Activated CD4-positive, alpha-beta T cell treated with anti-CD3 and anti-CD28 coated beads for 36 hours (primary cell): ENCODE data around the gene IRF1. TPM values are rescaled to one million over a fixed set of nuclear protein-coding genes. Genes with fewer than 3 reads are reported as not detected.
"Not testable (repeated sequence)": the region's sequence is repeated elsewhere in the genome, so short reads cannot be mapped to it uniquely, and the experiment has no call there.

Source experiments
- ATAC-seq: fragments of 200-7000 bp; cut with Tn5 transposase; one replicate; pipeline ENCODE4 v1.10.0; 2021; ENCODE audit warnings: mild to moderate bottlenecking, moderate library complexity
- CTCF ChIA-PET: fragments of 350-600 bp; sonication (Branson Sonifier 250); formaldehyde crosslinking; loops from one replicate; lab custom pipeline; 2021; ENCODE audit warnings: antibody characterized with exemption; lab: Charles Lee
- POLR2A ChIA-PET: fragments of 350-600 bp; sonication (Branson Sonifier 250); formaldehyde crosslinking; loops from one replicate; lab custom pipeline; 2021; ENCODE audit warnings: antibody characterized with exemption, inconsistent platforms; lab: Charles Lee
- DNase-seq: peaks from one replicate; pipeline ENCODE4 v3.0.0-alpha.2; 2020
- H3K27ac Mint-ChIP-seq: one replicate; pipeline ENCODE4 v1.8.0; 2021; ENCODE audit warnings: mixed read lengths
- H3K27me3 Mint-ChIP-seq: one replicate; pipeline ENCODE4 v1.8.0; 2021; ENCODE audit warnings: mixed read lengths
- H3K36me3 Mint-ChIP-seq: one replicate; pipeline ENCODE4 v1.8.0; 2021; ENCODE audit warnings: low read depth, mixed read lengths
- H3K4me1 Mint-ChIP-seq: one replicate; pipeline ENCODE4 v1.8.0; 2021; ENCODE audit warnings: mixed read lengths
- H3K4me3 Mint-ChIP-seq: one replicate; pipeline ENCODE4 v1.8.0; 2021; ENCODE audit warnings: mild to moderate bottlenecking, moderate library complexity, mixed read lengths
- H3K9me3 Mint-ChIP-seq: one replicate; pipeline ENCODE4 v1.8.0; 2021; ENCODE audit warnings: low read depth, mixed read lengths
- intact Hi-C, 2 experiments: fragments of 100-400 bp; cut with DNase I in 1 of 2; cut with micrococcal nuclease in 1 of 2; formaldehyde crosslinking; loops; one replicate each; pipeline versions ENCODE4 v1.14.2 to v1.15.1; 2022 to 2024; cut with DNase I, micrococcal nuclease
- total RNA-seq, 2 experiments: library from RNA; stranded (reverse); gene quantifications; one replicate each; pipeline ENCODE4 v1.2.3, GENCODE V29; 2021

Gene IRF1
- total RNA-seq, 2 experiments from 2014 or later = 121 to 130 TPM

DNA sequence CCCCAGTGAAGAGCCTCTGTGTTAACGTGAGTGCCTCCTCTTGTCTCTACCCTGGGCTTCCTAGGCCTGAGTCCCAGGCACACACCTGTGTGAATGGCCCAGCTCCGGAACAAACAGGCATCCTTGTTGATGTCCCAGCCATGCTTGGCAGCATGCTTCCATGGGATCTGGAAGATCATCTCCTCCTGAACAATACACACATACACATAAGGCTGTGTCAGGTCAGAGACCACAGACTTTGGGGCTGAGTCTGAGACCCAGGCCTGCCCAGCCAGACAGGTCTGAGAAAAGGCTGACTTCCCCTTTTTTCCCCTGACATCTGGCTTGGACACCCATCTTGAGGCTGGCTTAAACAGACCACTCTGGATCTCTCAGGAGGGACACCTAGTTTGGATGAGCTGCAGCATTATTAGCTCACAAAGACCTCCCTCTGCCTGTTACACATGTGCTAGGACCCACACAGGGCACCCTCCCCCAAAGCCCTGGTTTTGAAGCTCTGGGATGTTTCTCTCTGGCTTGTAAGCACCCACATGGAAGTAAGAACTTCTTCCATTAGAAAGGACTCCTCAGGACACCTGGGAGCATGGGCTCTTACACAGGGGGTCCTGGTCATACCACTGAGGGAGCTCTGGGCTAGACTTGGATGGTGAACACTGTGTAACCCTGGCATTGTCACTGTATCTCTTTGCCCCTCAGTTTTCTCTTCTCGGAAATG is 2.6 kb downstream of the IRF1 start:
- CTCF ChIA-PET = interaction anchor here (0.8 to 4.9 kb wide), 9 partner anchors 8 to 102 kb away, joined by 3 to 25 read pairs (median 4); no protein-coding TSS in a partner anchor
- no peaks in the 10 kb centered on the region for H3K27me3 Mint-ChIP-seq
- peaks cover 62% of the 10 kb centered on the region for H3K4me1 Mint-ChIP-seq
- intact Hi-C loops = loop anchor here in 1 of 2 experiments (2.0 kb wide), 1 partner anchor 21 kb away; no protein-coding TSS in a partner anchor
- POLR2A ChIA-PET = interaction anchor here (0.9 to 9.5 kb wide), 19 partner anchors 9 to 386 kb away, joined by 3 to 130 read pairs (median 6); no protein-coding TSS in a partner anchor
- peak overlapping the region; percentile 92 for H3K27ac Mint-ChIP-seq
- no peak for DNase-seq
- H3K4me3 Mint-ChIP-seq = peak overlapping the region; percentile 96
- no peaks in the 10 kb centered on the region for H3K9me3 Mint-ChIP-seq
- ATAC-seq = no peak
- peaks cover 71% of the 10 kb centered on the region for H3K36me3 Mint-ChIP-seq

DNA sequence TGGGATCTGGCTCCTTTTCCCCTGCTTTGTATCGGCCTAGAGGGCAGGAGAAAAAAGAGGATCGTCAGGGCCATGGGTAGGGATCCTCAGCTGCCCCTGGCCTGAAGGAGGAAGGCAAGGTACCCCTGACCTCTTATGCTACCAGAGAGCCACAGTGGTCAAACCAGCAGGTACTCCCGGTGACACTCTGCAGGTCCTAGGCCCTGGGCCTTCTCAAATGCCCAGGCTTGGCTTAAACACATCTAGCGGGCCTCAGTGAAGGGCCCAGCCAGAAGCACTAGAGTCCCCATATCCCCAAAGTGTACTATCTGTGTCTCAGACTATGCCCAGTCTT is 3.5 kb downstream of the IRF1 start:
- POLR2A ChIA-PET = interaction anchor here (1.0 to 9.5 kb wide), 11 partner anchors 8 to 95 kb away, joined by 3 to 130 read pairs (median 7); no protein-coding TSS in a partner anchor
- Mint-ChIP-seq H3K36me3 (peaks cover 75% of the 10 kb centered on the region), H3K27ac (peak overlapping the region; percentile 92), H3K27me3 (no peaks in the 10 kb centered on the region), H3K9me3 (no peaks in the 10 kb centered on the region), H3K4me3 (peak overlapping the region; percentile 96), H3K4me1 (peaks cover 58% of the 10 kb centered on the region)
- intact Hi-C loops = no loop called here
- DNase-seq (no peak), ATAC-seq (no peak)
- CTCF ChIA-PET = interaction anchor here (0.6 to 4.9 kb wide), 5 partner anchors 7 to 101 kb away, joined by 3 to 25 read pairs (median 4); no protein-coding TSS in a partner anchor

DNA sequence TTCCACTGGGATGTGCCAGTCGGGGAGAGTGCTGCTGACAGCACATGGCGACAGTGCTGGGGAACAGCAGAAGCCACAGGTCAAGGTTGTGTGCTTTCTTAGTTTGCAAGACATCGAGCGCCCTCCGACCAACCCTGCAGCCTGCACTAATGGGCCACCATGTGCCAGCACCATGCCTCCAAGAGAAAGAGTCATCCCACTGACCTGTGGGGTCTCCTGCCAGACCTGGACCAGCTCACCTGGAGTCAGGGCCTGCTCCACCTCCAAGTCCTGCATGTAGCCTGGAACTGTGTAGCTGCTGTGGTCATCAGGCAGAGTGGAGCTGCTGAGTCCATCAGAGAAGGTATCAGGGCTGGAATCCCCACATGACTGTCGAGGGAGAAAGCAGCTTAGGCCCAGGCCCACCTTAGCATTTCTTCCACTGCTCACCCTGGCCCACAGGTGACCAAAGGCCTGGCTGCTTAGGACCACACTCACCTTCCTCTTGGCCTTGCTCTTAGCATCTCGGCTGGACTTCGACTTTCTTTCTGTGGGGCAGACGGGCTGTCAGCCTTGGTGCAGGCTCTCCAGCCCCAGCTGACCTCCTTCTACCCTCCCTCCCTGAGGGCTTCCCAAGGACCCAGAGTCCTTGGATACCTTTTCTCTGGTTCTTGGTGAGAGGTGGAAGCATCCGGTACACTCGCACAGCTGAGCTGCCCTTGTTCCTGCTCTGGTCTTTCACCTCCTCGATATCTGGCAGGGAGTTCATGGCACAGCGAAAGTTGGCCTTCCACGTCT is 4.1 kb downstream of the IRF1 start:
- peaks cover 54% of the 10 kb centered on the region for H3K4me1 Mint-ChIP-seq
- H3K36me3 Mint-ChIP-seq = peaks cover 75% of the 10 kb centered on the region
- DNase-seq (no peak), ATAC-seq (no peak)
- ChIA-PET POLR2A (interaction anchor here (0.7 to 9.5 kb wide), 7 partner anchors 12 to 298 kb away, joined by 3 to 130 read pairs (median 8); no protein-coding TSS in a partner anchor), CTCF (interaction anchor here (0.6 to 4.9 kb wide), 3 partner anchors 7 to 99 kb away, joined by 3 to 25 read pairs (median 3); no protein-coding TSS in a partner anchor)
- H3K4me3 Mint-ChIP-seq = peak overlapping the region; percentile 96
- intact Hi-C loops = no loop called here
- no peaks in the 10 kb centered on the region for H3K9me3 Mint-ChIP-seq
- H3K27ac Mint-ChIP-seq = peak overlapping the region; percentile 92
- no peaks in the 10 kb centered on the region for H3K27me3 Mint-ChIP-seq

DNA sequence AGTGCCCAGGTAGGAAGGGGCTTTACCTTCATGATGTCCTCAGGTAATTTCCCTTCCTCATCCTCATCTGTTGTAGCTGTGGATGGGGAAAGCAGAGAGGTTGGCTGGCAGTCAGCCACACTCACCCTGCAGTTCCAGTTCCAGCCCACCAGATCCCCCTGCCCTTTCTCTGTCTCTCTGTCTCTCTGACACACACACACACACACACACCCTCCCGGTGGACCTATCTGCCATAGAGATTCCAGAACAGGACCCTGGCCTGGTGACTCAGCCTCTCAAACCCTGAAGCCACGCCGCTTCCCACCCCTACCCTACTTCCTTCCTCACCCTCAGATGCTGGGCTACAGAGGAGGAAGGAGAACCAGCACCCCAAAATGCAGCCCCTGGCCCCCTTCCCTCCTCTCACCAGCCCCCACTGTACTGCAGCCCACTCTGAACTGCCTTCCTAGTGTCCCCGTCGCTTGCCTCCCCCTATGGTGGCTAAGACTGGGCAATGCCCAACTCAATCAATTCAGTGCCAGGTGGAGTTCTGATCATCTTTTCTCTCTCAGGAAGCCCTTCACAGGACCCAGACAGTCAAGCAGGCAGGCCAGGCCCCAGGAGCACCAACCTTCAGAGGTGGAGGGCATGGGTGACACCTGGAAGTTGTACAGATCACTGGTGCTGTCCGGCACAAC is 4.8 kb downstream of the IRF1 start:
- Mint-ChIP-seq H3K27me3 (no peaks in the 10 kb centered on the region), H3K36me3 (peaks cover 77% of the 10 kb centered on the region), H3K4me1 (peaks cover 58% of the 10 kb centered on the region), H3K9me3 (no peaks in the 10 kb centered on the region), H3K4me3 (peak overlapping the region; percentile 96), H3K27ac (peak overlapping the region; percentile 92)
- ATAC-seq (no peak), DNase-seq (peak; percentile 28)
- intact Hi-C loops = no loop called here
- ChIA-PET CTCF (interaction anchor here (0.8 to 1.8 kb wide), 3 partner anchors 13 to 60 kb away, joined by 4 read pairs; no protein-coding TSS in a partner anchor), POLR2A (interaction anchor here (0.6 to 10.0 kb wide), 8 partner anchors 12 to 299 kb away, joined by 3 to 130 read pairs (median 19); no protein-coding TSS in a partner anchor)

DNA sequence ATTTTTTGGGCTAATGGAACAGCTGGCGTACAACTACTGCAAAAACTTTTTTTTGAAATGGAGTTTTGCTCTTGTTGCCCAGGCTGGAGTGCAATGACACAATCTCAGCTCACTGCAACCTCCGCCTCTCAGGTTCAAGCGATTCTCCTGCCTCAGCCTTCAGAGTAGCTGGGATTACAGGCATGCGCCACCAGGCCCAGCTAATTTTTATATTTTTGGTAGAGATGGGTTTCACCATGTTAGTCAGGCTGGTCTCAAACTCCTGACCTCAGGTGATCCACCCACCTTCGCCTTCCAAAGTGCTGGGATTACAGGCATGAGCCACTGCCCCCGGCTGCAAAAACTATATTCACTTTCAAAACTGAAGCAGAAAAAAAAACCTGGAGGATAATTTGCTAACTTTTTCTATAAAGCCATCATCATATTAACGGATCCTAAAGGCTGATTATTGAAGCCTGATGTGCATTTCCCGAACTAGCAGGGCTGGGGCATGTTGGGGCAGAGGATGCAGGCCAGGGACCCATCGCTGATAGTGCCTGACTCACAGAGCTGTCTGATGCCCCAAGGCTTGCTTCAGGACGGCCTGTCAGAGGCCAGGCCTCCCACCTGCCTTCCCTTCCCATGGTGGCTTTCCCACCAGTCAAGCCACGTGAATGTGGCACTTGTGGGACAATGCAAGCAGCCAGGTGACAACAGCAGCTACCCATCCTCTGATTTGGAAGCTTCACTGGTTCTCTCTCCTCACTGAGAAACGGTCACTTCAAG is 5.5 kb downstream of the IRF1 start:
- DNase-seq, ATAC-seq, H3K9me3 Mint-ChIP-seq, H3K27me3 Mint-ChIP-seq, intact Hi-C loops: not testable (repeated sequence)
- Mint-ChIP-seq H3K27ac (peak overlapping the region; percentile 92), H3K36me3 (peaks cover 77% of the 10 kb centered on the region), H3K4me1 (peaks cover 65% of the 10 kb centered on the region), H3K4me3 (peak overlapping the region; percentile 96)
- ChIA-PET CTCF (interaction anchor here (0.8 to 1.8 kb wide), 4 partner anchors 13 to 59 kb away, joined by 4 to 5 read pairs (median 4); no protein-coding TSS in a partner anchor), POLR2A (interaction anchor here (0.6 to 10.0 kb wide), 7 partner anchors 12 to 99 kb away, joined by 3 to 130 read pairs (median 7); no protein-coding TSS in a partner anchor)

DNA sequence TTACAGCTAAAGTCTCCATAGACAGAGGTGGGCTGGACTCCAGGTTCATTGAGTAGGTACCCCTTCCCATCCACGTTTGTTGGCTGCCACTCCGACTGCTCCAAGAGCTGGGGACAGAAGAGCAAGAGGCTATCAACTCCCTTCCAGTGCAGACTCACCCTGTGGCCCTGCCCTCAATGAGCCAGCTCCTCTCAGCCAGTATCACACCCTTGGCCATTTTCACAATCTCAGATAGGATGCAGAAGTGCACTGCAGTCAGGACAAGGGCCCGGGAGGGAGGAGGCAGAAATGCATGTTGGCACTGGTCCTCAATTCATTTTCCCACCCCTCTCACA is 6.2 kb downstream of the IRF1 start:
- H3K36me3 Mint-ChIP-seq = peaks cover 72% of the 10 kb centered on the region
- peak overlapping the region; percentile 47 for H3K4me3 Mint-ChIP-seq
- H3K4me1 Mint-ChIP-seq = peaks cover 72% of the 10 kb centered on the region
- peak overlapping the region; percentile 69 for H3K27ac Mint-ChIP-seq
- ChIA-PET CTCF (interaction anchor here (0.7 to 1.8 kb wide), 5 partner anchors 13 to 91 kb away, joined by 3 to 5 read pairs (median 4); no protein-coding TSS in a partner anchor), POLR2A (interaction anchor here (1.5 to 10.0 kb wide), 6 partner anchors 12 to 73 kb away, joined by 4 to 130 read pairs (median 20); no protein-coding TSS in a partner anchor)
- ATAC-seq (no peak), DNase-seq (no peak)
- H3K27me3 Mint-ChIP-seq = no peaks in the 10 kb centered on the region
- intact Hi-C loops = no loop called here
- H3K9me3 Mint-ChIP-seq = no peaks in the 10 kb centered on the region

DNA sequence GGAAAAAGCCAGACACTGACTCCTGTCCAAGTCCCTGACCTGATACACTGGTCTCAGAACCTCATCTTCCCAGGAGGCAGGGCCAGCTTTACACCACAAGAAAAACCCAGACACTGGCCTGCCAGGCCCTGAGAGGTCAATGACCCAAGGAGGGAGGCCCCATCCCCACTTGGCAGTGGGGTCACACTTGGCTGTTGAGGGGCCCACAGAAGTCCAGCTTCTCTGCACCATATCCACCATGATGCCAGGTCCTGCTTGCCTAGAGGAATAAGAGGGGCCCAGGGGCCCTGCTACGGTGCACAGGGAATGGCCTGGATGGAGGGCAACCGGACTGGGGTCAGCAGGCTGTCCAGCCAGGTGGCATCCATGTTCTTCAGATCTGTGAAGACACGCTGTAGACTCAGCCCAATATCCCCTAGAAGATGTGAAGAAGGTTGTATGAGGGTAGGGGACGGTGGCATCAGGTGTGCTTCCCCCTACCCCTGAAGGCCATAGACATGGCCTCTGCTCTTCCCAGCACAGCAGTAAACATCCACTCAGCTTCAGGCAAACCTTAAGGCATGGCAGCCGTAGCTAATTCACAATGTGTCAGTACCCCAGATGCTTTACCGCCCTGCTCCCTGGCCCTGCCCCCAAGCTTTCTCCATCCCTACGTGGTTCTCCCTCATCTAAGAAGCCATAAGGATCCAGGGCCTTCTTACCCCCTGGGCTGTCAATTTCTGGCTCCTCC is 6.7 kb downstream of the IRF1 start:
- peaks cover 67% of the 10 kb centered on the region for H3K36me3 Mint-ChIP-seq
- DNase-seq = peak; percentile 5
- intact Hi-C loops = no loop called here

DNA sequence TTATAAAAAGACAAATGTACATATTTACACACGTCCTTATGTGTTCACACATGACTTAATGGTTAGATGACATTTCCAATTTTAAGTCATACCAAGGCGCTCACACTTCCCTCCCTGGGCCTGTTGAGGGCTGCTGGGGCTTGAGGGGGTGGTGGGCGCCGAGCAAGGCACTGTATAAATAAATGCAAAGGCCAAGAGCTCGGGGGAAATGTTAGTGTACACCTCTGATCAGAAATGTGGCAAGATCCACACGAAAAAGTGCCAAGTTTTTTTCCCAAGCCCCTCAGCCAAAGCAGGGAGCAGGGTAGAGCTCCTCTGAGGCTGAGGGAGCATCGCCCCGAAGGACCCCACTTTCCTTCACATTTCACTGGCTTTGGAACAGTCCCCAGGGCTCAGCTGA is 7.5 kb downstream of the IRF1 start:
- Mint-ChIP-seq H3K4me1 (peaks cover 79% of the 10 kb centered on the region), H3K36me3 (peaks cover 60% of the 10 kb centered on the region), H3K9me3 (no peaks in the 10 kb centered on the region), H3K27ac (peak overlapping the region; percentile 37), H3K27me3 (no peaks in the 10 kb centered on the region), H3K4me3 (no peak overlapping the region)
- ATAC-seq (no peak), DNase-seq (no peak)
- intact Hi-C loops = no loop called here
- POLR2A ChIA-PET = interaction anchor here (0.6 to 10.0 kb wide), 6 partner anchors 15 to 72 kb away, joined by 3 to 130 read pairs (median 20); no protein-coding TSS in a partner anchor
- CTCF ChIA-PET = interaction anchor here (0.7 kb wide), 1 partner anchor 18 kb away, joined by 3 read pairs; no protein-coding TSS in a partner anchor

More for the DNA sequence above, 6.7 kb downstream of the IRF1 start:
- Mint-ChIP-seq H3K9me3 (no peaks in the 10 kb centered on the region), H3K4me3 (peak overlapping the region; percentile 47), H3K4me1 (peaks cover 75% of the 10 kb centered on the region), H3K27me3 (no peaks in the 10 kb centered on the region), H3K27ac (peak overlapping the region; percentile 69)
- POLR2A ChIA-PET = interaction anchor here (0.6 to 10.0 kb wide), 7 partner anchors 11 to 73 kb away, joined by 3 to 130 read pairs (median 7); no protein-coding TSS in a partner anchor
- ATAC-seq = no peak
- CTCF ChIA-PET = interaction anchor here (0.7 to 1.8 kb wide), 6 partner anchors 12 to 90 kb away, joined by 3 to 5 read pairs (median 4); no protein-coding TSS in a partner anchor

DNA sequence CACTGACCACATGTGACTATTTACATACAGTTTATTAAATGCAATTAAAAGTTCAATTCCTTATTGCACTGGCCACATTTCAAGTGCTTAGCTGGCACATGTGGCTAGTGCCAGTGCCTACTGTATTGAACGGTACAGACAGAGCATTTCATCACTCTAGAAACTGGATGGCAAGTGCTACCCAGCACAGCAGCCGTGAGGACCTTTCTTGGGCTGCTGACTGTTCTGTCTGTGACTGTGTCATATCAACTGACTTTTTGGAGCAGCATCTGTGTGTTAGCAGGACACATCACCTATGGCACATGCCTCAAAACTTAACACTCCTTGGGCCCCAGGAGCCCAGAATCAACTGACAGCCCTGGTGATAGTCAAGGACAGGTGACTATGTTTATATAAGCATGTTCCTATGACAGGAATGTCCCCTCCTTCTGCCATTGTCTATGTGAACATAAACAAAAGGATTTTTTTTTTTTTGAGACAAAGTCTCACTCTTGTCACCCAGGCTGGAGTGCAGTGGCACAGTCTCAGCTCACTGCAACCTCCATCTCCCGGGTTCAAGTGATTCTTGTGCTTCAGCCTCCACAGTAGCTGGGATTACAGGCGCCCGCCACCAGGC is 8.9 kb downstream of the IRF1 start:
- Mint-ChIP-seq H3K9me3 (no peaks in the 10 kb centered on the region), H3K4me1 (peaks cover 69% of the 10 kb centered on the region), H3K27me3 (no peaks in the 10 kb centered on the region), H3K27ac (peak overlapping the region; percentile 44), H3K4me3 (no peak overlapping the region), H3K36me3 (peaks cover 46% of the 10 kb centered on the region)
- peak; percentile 47 for DNase-seq
- POLR2A ChIA-PET = interaction anchor here (0.6 to 10.0 kb wide), 14 partner anchors 8 to 283 kb away, joined by 3 to 116 read pairs (median 12); partner anchors contain the start of gene IRF1
- CTCF ChIA-PET = interaction anchor here (0.8 to 4.2 kb wide), 8 partner anchors 8 to 341 kb away, joined by 3 to 25 read pairs (median 9); partner anchors contain the start of gene IRF1
- intact Hi-C loops = no loop called here
- ATAC-seq = peak; percentile 34
